Fibroblast of pulmonary artery (primary cell): ENCODE measurements around the gene GAB2.
"Not testable (repeated sequence)": the region's sequence is repeated elsewhere in the genome, so short reads cannot be mapped to it uniquely, and the experiment has no call there.

ENCODE experiments used
- DNase-seq: peaks from one replicate; pipeline ENCODE4 v3.0.0-alpha.2; 2010; ENCODE audit warnings: low read depth
- H3K4me3 ChIP-seq: replicated peaks from 2 replicates; pipeline ENCODE4 v1.5.1; 2011; ENCODE audit warnings: low read depth, mild to moderate bottlenecking, control low read depth, low read length, moderate library complexity
- CTCF ChIP-seq: IDR thresholded peaks from 2 replicates; pipeline ENCODE4 v1.5.1; 2011; ENCODE audit warnings: mild to moderate bottlenecking, control low read depth, low read length, inconsistent platforms; ENCODE audit errors: missing control alignments

GAB2 gene

GRCh38 chr11:78276311-78276710 is 141.3 kb downstream of the GAB2 start:
- DNase-seq: no peak
- H3K4me3 ChIP-seq: no peak overlapping the region
- TF ChIP-seq CTCF: no peak

DNA sequence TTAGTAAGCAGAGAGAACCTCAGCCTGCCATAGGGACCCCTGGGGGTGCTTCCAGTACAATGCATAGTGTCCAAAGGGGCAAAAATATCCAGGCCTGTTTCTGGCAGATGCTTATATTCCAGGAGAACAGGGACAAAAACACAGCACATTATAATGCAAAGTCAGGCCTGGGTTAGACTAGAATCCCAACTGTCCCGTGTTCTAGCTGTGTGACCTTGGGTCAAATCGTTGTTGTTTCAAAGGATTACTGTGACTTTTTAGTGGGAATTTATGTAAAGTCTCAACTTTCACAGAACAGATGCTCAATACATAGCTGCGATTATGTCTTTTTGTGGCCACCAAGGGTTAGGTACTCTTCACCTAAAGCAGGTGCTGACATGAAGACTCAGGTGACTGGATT is 142.9 kb downstream of the GAB2 start:
- no peak overlapping the region for H3K4me3 ChIP-seq
- DNase-seq: no peak
- no peak for TF ChIP-seq CTCF

DNA sequence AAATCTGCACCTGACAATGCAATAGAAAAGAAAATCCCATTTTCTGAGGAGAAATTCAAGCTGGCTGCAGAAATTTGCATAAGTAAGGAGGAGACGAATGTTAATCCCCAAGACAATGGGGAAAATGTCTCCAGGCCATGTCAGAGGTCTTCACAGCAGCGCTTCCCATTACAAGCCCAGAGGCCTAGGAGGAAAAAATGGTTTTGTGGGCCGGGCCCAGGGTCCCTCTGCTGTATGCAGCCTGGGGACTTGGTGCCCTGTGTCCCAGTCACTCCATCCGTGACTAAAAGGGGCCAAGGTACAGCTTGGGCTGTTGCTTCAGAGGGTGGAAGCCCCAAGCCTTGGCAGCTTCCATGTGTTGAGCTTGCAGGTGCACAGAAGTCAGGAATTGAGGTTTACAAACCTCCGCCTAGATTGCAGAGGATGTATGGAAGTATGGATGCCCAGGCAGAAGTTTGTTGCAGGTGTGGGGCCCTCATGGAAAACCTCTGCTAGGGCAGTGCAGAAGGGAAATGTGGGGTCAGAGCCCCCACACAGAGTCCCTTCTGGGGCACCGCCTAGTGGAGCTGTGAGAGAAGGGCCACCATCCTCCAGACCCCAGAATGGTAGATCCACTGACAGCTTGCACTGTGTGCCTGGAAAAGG is 144.9 kb downstream of the GAB2 start:
- not testable (repeated sequence) for H3K4me3 ChIP-seq, DNase-seq

- H3K4me3 ChIP-seq, DNase-seq: not testable (repeated sequence)
Measured at GRCh38 chr11:78271801-78272200, 145.8 kb downstream of the GAB2 start.

DNA sequence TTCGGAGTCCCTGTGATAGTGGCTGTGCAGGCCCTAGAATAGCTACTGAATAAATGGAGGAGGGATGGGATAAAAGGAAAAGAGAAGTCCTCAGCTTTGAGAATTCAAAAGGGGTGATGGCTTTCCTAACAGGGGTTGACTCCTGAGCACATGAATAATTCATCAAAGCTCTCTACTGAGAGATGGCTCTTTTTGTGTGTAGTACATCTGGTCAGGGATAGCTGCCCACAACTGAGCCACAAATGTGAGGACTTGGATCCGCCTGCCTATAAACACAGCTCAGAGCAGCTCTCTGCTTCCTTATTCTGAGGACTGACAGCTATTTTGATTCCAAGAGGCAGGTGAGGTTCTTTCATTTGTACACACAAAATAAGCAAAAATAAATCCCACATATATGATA is 146.6 kb downstream of the GAB2 start:
- H3K4me3 ChIP-seq: no peak overlapping the region
- TF ChIP-seq CTCF: no peak
- no peak for DNase-seq

- no peak for TF ChIP-seq CTCF
- DNase-seq: no peak
- no peak overlapping the region for H3K4me3 ChIP-seq
Measured at GRCh38 chr11:78269806-78270205, 147.8 kb downstream of the GAB2 start.

DNA sequence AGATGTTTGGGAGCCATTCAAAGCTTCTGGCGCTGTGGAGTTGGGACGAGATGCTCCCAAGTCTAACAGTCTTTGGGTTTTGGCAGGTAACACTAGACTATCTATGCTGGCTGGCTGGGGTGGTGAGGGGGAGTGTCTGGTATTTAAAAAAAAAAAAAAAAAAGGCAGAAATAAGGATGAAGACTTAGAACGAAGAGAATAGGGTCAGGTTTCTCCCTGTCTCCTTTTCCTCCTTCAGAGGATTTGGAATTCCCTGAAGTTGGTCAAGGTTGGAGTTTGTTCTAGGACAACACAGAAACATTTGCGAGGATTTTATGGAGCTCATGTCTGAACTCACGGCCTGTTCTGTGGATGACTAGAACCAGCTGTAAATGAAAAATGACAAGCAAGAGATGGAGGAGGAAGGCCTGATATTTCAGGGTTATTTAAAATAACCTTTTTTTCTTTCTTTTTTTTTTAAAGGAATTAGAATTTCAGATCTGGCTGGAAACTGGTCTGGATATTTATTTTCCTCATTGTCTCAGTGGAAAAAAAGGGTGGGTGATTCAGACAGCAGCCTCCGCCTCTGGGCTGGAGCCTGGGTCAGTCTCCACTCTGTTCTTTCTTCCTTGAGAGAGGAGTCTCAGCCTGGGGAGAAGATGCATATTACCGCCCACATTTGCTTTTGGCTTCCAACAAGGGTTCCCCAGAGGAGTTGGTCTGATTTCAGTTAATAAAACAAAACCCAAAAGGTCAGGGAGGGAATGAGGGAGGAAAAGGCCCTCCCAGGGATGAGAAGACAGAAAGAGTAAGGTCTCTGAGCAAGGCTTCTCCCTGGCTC is 148.8 kb downstream of the GAB2 start:
- DNase-seq: peak; percentile 63
- TF ChIP-seq CTCF: no peak
- H3K4me3 ChIP-seq: no peak overlapping the region

GRCh38 chr11:78266451-78266850 is 151.2 kb downstream of the GAB2 start:
- TF ChIP-seq CTCF: no peak
- no peak overlapping the region for H3K4me3 ChIP-seq
- no peak for DNase-seq
